AG20443 (cell line): ENCODE measurements around the gene TGFA.
"Not testable (repeated sequence)": the region's sequence is repeated elsewhere in the genome, so short reads cannot be mapped to it uniquely, and the experiment has no call there.

Experiments used
- DNase-seq: peaks from one replicate; pipeline ENCODE4 v3.0.0; 2012; ENCODE audit warnings: low spot score, mixed read lengths

Gene TGFA

DNA sequence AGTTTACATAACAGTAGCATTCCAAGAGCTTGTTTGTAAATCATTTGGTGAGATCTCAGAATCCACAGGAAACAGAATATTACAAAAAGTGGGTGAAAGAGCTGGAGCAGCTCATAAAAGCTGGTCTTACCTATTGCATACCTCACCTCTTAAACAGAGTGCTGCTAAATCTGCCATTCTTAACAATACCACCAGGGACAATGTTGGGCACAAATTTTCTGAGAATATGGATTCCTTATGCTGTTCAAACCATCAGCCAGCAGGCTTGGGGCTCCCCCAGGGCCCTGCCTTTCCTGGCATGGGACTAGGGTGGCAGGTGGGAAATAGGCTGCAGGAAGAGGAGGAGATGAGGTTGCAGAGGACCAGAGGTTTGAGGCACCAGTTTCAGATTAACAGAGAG, 55.6 kb downstream of the TGFA start:
- DNase-seq = no peak

DNA sequence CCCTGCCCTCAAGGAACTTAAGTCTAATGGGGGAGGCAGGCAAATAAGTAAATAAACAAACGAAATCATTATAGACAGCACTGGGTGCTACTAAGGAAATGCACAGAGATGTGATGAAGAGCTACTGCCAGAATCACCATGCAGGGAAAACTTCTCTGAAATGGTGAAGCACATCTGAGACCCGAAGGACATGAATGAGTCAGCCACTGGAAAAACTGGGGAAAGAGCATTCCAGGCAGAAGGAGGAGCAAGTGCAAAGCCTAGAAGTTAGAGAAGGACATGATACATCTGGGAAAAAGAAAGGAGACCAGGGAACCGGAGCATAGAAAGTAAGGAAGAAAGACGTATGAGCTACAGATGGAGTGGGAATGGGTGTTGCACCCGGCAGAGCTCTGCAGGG, 56.8 kb downstream of the TGFA start:
- DNase-seq = peak; percentile 54

DNA sequence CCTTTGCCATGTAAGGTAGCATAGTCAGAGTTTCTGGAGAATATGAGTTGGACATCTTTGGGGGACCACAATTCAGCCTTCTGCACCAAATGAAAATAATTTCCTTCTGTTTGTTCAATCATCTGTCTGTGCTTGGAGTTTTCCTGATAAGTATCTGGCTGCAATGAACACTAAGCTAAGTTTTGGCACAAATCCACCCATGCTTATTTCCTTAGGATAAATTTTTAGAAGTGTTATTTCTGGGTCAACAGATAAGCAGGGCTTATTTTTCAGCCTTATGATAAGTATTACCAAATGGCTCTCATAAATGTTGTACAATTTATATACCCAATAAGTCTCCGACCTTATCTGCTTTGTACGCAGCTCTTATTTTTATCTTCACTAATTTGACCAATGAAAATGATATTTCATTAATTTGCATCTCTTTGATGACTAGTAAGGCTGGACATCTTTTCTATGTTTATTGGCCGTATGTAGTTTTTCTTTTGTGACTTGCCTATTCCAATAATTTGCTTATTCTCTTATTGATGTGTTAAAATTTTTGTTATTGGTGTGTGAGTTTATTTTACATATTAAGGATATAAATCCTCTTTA, 59.2 kb downstream of the TGFA start:
- DNase-seq = no peak

DNA sequence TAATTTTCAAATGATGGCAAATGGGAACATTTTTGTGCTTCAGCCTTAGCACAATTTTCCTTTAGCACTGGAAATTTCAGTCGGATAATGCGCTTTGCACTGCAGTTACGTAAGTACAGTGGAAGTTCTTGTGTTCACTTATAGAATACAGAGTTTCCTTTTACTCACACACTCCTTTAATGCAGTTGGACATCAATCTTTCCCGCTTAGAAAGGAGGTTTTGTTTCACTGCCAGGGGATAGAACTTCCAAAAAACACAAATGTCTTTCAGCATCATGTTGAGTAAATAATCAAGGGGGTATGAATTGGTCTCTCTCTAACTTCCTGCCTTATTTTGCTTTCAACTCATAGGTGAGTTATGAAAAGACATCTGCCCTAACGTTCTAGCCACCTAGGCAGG, 63.2 kb downstream of the TGFA start:
- no peak for DNase-seq

DNA sequence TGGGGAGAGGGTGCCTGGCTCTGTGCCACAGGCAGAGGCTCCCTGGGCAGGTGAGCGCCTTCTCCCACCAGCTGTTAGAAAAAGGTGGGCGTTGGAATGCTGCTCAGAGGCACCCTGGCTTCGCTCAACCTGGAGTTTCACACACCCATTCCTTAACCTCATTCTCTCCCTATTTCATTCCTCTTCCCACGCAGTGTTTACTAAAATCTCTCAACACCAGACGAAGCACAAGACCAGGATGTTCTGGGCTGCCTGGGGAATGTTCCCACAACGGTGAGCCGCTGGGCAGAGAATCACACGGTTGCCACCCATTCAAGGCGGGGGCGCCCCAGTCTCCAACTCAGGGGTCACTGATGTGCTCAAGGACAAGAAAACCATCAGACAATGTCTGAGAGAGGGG, 64.5 kb downstream of the TGFA start:
- DNase-seq = no peak

DNA sequence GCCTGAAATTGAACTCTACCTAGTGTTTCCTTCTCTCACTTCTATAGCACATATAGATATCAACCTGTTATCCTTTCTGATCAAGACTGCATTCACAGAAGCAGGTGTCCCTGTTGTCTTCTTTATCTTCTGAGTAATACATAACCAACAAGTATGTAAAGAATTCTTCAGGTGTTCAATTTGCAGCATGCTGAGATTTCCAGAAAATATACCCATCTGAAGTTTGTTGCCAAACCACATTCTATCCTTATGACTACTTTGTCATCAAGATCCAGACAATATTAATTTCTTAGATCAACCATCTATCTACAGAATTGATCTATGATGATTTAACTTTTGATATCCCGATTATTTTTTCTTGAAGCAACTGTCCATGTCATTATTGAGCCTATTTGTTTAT, 69.5 kb downstream of the TGFA start:
- no peak for DNase-seq

DNA sequence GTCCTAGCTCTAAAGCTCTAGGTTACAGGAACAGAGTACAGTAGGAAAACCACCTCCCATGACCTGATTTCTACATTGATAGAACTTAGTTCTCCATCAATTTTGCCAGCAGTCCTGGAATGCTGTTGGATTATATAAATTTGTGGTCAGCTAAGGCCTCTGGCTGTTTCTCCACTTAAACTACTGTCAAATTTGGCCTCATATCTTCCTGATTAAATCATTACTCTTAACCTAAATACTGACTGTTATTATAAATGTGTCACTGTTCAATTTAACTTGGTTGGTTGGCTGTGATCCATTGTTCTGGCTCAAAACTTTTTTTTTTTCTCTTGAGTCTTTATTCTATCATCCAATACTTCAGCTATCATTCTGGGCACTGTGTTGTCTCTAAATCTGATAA, 71.2 kb downstream of the TGFA start:
- no peak for DNase-seq

DNA sequence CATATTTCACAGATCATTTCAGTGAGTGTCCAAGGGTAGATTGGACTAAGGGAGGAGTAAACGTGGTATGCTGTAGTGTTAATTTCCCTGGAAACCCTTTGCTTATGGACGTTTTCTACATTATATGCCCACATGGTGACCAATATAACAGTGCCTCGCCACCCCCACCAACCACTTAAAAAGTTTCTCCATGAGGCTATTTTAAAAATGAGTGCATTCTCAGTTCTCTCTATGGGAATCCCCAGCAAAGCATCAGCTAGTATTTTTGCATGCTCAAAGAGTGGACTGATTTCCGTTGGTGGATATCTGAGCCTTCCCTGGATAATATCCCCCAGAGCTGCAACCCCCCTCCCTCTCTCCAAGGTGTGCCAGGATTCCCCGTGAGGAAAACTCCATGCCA, 73.2 kb downstream of the TGFA start:
- DNase-seq = no peak

DNA sequence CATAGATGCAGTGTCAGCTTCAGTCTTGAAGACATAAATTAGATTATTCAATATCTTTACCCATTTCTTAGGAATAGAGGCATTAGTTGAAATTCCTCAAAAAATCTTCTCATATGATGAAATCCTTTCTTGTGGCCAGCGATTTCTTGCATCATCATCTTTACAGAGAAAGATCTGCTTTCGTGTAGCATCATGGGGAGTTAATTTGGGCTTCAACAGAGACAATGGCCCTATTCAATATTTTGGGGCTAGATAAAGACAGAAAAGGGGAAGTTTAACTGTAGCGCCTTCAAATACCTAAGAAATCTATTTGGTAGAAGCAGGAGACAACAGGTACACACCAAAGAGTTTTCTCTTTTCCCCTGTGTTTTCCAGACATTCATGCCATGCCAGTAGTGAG, 73.8 kb downstream of the TGFA start:
- DNase-seq = no peak

DNA sequence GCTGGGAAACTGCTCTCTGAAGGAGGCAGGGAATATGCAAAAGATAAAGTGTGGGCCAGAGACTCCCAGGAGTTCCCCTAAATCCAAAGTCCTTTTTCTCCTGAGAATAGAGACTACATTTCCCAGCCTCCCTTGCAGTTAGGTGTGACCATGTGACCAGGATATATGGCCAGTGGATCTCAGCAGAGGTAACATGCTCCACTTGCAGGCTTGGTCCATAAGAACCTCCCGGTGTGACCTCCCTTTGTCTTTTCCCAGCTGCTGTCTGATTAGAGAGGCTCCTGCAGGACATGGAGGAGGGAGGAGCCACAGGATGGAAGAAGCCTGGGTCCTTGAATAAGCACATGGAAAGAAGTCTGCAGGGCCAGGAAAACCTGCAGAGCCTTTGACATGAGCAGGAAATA, 76.2 kb downstream of the TGFA start:
- no peak for DNase-seq

DNA sequence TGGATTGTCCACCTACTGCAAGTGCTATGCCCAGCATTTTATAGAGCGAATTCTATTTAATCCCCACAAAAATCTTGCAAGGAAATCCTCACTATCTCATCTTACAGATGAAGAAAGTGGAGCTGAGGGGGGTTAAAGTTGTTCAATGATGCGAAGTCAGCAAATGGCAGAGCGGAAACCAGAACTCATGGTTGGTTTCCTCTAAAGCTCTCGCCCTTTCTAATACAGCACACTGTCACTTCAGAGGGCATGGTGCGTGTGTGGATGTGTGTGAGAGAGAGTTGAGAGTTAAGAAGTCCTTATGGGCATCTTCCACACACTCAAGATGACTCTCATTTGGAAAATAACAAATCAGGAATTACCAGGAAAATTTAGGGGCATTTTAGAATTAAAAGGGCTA, 78.4 kb downstream of the TGFA start:
- no peak for DNase-seq

DNA sequence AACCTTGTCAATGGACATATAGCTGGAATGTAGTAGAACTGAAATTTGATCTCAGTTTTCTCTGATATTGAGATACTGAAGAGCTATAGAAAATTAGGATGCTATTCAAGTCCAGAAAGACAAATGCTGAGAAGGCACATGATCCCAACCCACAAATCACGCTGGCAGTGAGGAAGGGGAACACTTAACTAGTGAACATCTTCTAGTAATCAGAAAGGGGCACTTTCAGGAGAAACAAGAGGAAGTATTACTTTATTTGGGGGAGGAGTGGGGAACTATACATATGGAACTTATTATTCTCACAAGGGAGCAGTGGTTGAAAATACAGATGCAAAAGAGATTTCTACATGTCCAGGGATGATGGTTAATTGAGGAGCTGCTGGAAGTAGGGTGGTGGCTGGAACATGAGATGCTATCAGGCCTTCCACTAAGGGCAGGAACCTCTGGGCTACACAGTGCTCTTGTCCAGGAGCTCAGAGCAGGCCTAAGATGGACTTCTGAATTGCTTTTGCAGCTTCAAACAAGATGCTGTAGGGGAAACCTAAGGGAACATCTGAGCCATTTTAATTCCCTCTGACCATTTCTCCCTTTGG, 79.3 kb downstream of the TGFA start:
- DNase-seq = no peak

DNA sequence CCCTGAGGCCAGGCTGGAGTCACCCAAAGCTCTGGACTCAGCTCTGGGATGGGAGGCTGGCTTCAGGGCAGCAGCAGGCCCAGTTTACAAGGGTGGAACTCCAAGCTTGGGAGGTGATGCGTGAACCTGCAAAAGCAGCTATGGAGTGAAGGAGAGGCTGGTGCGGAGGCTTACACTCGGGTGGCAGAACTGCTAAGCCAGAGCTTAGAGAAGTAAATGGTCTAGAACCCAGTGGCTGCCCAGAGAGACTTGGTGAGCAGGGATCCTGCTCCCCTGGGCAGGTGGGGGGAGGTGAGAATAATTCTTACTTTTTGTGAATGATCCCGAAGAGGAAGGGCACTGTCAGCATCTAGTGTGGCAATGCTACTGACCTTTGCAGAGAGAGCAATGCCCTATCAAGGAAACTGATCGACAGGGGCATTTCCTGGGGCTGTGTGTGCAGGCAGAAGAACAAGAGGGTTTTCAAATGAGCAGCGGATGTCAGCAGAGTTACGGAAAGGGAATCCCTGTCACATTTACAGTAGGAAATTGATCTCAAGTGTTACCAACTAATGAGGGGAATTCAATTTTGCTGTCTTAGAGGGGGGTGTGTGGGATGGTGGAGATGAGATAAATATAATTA, 80.4 kb downstream of the TGFA start:
- DNase-seq = no peak

DNA sequence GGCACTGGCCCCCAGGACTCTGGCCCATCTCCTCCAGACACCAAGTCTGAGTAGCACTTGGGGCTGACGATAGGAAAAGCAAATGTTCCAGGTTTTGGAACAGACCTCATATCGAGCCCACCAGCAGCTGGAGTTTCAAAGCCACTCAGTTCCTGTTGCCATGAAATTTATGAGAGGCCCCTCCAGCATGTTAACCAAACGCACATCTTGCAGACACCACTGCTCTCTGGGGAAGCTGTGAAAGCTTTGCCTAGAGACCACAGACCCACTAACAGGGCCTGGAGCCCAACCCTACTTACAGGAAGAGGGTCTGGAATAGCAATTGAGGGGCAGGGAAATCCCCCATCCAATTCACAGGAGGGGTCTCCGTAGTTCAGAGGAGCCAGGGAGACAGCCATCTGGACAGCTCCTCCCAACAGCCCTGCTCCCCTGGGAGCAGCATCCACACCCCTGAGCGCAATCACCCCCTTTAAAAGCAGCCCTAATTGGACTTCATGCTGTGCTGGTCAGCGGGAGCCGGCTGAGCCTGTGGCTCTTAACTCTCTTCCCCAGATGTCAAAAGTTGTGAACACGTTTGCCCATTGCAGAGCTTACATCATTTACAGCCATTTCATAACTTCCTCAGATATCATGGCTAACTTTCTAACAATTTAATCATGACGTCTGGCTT, 81.3 kb downstream of the TGFA start:
- DNase-seq = no peak

DNA sequence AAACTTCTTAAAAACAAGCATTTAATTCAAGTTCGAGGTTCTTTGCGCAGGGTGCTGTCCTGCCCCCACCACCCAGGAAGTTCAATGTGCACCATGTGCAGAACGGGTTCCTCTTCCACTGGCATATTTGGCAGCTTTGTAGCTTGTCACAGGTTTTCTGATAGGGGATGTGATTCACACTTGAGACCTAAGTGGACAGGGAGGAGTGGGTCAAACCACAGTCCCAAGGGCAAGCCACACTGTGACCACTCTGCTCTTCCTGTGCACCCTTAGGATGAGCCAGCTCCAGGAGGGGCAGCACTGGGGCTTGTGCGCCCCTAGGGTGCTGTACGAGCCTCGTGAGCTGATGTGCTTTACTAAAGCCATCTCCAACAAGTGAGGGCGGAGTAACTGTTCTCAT, 82.5 kb downstream of the TGFA start:
- no peak for DNase-seq

DNA sequence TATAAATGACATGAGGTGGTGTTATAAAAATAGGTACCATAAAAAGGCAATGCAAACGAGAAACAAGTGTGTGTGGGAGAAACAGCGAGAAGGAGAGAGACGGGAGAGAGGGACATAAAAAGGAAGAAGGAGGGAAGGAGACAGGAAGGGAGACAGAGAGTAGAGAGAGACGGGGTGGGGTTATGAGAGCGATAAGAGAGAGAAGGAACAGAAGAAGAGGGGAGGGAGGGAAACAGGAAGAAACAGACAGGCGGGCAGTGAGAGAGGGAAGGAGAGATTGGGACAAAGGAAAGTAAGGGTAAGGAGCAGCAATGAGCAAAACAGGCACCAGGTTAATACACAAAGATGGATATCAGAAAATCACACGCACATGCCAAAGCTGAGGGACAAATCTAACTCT, 83.7 kb downstream of the TGFA start:
- no peak for DNase-seq

DNA sequence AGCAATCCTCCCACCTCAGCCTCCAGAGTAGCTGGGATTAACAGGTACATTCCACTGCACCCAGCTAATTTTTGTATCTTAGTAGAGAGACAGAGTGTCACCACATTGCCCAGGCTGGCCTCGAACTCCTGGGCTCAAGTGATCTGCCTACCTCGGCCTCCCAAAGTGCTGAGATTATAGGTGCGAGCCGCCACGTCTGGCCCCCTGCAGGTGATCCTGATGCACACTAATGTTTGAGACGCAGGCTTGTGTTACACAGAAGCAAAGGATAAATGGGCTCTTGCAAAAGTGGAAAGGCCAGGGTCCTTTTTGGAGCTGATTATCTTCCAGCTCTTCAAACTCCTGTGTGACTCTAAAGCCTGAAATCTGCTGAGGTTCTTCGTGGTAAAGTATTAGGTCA, 84.2 kb downstream of the TGFA start:
- no peak for DNase-seq

DNA sequence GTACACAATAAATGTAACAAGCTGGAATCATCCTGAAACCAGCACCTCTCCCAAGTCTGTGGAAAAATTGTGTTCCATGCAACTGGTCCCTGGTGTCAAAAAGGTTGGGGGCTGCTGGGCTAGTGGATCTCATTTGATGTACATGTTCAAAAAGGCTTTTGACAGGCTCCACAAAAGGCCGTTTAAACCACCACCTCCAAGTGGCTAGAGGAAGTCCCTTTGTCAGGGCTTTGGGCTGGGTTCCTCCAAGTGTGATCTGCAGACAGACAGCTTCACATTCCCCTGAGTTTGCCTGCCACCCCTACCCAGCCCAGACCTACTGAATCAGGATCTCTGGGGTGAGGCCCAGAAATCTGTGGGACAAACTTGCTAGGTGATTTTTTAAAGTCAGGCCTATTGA, 84.7 kb downstream of the TGFA start:
- DNase-seq = no peak

DNA sequence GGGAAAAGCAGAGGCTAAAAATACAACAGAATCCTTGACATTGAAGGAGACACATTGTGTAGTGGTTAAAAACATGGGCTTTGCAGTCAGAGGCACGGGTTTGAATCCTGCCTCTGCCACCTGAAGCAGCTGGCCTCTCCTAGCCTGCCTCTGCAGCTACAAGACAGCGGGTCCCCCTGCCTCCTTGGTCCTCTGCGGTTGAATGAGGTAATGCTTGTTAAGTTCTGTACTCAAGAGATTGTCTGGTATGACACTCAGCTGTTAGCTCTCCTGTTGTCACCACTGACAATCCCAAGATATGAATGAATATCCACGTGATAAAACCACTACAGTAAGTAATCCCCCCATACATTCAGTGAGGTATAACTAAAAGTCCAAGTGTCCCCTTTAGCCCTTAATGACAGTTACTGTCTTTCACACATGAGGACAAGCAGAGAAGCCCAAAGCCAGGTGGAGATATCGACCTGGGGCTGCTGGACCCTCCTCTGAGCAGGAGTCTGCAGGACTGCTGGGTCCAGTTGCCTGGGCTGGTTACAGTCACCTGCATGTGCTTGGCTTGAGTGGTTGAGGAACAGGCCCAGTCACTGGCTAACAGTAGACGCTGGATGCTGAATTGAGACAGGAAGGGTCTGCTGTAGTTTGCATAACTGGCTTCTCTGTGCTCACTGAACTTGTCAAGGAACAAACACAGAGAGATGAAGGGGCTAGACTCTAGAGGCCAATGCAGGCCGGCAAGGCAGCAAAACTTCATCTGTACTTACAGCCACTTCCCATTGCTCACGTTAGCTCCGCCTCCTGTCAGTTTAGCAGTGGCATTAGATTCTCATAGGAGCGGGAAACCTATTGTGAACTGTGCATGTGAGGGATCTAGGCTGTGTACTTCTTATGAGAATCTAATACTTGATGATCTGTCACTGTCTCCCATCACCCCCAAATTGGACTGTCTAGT, 85.5 kb downstream of the TGFA start:
- no peak for DNase-seq

DNA sequence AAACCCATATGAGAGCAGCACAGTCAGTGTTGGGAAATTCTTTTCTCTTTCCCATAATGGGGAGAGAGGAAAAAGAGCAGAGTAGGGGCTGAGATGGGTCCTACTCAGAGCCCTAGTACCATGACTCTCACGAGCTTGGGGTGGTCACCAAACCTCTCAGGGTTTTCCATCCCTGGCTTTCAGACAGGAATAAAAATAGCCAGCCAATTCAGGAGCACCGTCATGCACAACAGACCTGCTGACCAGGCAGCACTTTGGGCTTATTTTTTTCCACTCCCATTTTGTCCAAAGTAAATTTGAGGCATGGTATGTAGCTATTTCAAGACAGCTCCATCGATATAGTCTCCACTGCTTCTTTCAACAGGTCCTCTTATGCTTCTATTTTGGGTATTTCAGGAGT, 86.4 kb downstream of the TGFA start:
- DNase-seq = no peak

DNA sequence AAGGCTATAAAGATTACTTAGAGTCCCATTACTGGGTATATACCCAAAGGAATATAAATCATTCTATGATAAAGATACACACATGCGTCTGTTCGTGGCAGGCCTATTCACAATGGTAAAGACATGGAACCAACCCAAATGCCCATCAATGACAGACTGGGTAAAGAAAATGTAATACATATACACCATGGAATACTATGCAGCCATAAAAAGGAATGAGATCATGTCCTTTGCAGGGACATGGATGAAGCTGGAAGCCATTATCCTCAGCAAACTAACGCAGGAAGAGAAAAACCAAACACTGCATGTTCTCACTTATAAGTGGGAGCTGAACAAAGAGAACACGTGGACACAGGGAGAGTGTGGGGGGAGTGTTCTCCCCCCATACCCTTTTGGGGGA, 87.0 kb downstream of the TGFA start:
- DNase-seq = not testable (repeated sequence)

DNA sequence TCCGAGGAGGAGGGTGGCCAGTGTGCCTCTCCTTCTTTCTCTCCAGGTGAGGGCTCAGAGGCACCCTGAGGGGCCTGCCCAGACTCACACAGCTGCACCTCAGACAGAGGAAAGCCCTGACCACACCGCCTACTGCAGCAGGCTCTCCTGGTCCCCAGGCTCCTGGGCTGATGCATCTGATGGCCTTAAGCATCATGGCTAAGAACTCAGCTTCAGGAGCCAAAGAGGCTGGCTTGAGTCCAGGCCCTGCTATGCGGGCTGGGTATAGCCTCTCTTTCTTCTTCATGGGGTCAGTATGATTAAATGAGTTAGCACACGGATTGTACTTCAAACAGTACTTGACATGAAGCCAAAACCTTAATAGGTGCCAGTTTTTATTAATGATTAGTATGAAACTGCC, 89.6 kb downstream of the TGFA start:
- DNase-seq = no peak
